Renal pelvis (tissue), 4 donors: ENCODE measurements around the gene USH2A. TPM values are rescaled to one million over a fixed set of nuclear protein-coding genes. Genes with fewer than 3 reads are reported as not detected.

Experiments used
- DNase-seq: peaks from one replicate; pipeline ENCODE4 v3.0.0-alpha.2; 2013
- polyA plus RNA-seq, 3 donors: library from polyadenylated mRNA; unstranded; fragments of 120-200 nt; gene quantifications; one replicate each; pipeline ENCODE4 v1.2.1, GENCODE V29; 2013; ENCODE audit not compliant: insufficient read length in 3 of 3

USH2A gene
- polyA plus RNA-seq, 3 donors, result 0.07 to 0.37 (median 0.31) TPM

- DNase-seq, result no peak
Measured at GRCh38 chr1:215645861-215646260, 777.4 kb downstream of the USH2A start.

DNA sequence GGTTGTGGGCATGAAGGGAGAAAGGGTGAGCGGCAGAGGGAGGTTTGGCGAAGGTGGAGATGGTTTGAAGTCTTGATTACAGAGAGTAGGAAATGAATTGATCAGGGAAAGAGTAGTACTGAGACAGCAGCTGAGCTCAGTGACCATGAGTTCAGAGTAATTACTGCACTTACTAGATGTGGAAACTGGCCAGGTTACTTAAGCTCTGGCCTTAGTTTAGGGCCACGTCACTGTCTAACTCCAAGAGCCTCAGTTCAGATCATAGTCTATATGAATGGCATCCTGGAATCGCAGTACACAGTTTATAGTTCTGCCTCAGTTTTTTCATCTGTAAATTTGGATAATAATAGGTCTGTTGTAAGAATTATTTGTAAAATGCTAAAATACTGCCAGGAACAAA, 778.1 kb downstream of the USH2A start:
- no peak for DNase-seq

- no peak for DNase-seq
Measured at GRCh38 chr1:215643592-215644321, 779.5 kb downstream of the USH2A start.

GRCh38 chr1:215640429-215641148, 782.7 kb downstream of the USH2A start:
- DNase-seq, result no peak

DNA sequence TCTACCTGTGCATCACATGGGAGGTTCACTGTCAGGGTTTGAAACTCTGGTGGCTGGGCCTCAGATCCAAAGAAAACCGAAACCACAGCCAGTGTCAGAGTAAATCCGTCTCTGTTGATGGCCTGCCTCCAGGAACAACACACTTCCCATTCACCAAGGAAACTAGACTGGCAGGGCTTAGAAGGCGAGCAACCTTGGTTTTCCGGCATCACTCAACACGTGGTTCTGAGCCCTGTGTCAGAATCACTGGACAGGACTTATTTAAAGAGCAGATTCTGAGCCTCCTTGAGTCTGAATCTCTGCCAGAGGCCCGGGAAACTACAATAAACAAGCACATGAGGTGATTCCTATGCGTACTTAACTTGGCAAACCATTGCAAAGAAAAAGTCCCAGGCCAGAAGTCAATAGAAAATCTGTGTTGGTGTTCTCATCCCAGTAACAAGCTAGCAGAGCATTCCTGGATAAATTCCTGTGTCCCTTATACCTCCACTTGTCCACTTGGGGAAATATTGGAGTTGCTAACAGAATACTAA, 786.1 kb downstream of the USH2A start:
- DNase-seq, result no peak

DNA sequence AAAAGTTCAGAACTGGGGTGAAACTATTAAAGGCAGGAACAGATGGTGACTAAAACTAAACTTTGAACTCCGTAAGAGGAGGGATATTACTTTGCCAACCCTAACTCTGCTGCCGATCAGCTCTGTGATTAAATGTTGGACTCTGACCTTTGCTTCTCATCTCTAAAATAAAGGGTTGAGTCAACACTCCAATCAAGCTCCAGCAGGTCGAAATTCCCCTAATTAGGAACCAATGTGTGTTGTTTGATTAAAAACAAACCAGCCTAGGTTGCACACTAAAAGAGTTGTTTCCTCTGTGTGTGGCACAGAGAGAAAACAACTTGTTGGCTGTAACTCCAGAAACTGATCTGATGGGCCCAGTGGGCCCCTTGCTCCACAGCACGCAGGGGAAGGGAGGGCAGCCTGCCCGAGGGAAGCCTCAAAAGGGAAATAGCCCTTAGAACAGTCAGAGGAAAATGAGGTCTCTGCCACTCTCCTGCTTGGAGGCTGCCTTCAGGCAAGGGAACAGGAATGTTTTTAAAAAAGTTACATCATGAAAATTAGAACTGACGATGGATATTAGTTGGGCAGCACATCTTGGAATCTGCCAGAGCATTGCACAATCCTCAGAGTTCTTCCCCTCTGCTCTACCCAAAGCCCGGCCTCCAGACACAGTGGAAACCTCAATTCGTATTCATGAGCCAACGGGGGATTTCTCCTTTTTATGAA, 786.8 kb downstream of the USH2A start:
- DNase-seq, result no peak

DNA sequence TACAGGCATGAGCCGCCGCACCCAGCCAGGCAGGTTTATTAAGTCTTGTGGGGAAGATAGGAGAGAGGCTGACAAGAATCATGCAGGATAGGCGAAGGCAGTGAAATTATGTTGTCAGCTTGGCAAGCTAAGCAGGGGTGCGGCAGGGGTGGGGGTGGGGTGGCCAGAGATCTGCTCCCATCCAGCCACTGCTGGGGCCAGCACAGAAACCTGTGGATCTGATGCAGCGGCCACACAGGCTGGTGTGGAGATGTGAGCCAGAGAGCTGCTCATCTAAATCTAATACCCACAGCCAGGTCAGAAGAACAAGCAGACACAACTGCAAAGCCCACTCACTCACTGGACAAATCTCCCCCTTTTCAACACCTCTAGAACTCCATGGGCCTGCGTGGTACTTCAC, 787.4 kb downstream of the USH2A start:
- DNase-seq, result no peak

- DNase-seq, result no peak
Measured at GRCh38 chr1:215631489-215631888, 791.8 kb downstream of the USH2A start.

- peak; percentile 9 for DNase-seq
Measured at GRCh38 chr1:215631040-215631439, 792.2 kb downstream of the USH2A start.

DNA sequence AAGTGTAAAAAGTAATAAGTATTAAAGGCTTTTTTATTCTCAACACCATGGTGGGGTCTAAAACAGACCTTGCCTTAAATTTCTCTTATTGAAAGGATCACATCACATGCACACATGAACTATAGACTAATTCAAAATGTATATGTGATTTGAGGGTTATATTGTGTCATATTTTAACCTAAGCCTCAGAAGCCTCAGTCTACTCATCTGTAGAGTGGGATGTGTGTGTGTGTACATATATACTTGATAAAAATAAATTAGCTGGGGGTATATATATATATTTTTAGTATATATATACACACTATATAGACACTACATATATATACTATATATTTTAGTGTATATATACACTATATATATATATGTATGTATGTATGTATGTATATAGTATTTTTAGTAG, 797.3 kb downstream of the USH2A start:
- DNase-seq, result no peak

DNA sequence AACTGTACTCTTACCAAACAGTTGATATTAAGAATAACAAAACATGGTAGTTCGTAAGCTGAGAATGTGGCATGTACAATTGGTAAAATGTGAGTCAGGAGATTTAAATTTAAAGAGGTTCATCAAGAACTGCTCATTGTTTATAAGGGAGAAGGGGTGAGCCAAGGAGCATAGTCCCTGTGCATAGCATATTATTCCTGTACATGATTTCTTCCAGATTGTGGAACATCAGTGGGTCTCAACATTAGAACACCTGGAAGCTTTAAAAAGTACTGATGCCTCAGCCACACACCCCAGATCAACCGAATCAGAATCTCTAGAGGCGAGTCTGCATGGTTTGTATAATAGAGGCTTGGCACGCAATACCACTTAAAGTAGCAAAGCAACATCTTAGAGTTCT, 800.1 kb downstream of the USH2A start:
- no peak for DNase-seq

DNA sequence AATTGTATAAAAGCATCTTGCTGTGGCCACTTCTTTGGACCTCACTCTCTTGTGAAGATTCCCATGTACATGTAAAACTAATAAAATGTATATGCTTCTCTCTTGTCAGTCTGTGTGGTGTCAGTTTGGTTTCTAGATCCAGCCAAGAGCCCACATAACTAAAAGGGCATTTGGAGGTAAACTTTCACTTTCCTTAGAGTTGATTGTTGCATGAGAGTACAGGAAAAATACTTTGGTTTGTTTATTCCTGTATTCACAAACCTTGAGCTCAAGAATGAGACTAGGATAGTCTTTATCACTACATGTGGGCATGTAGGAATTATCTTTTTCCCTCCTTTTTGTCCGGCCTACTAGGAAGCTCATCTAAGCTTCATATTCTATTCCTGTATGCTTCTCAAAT, 805.3 kb downstream of the USH2A start:
- no peak for DNase-seq

DNA sequence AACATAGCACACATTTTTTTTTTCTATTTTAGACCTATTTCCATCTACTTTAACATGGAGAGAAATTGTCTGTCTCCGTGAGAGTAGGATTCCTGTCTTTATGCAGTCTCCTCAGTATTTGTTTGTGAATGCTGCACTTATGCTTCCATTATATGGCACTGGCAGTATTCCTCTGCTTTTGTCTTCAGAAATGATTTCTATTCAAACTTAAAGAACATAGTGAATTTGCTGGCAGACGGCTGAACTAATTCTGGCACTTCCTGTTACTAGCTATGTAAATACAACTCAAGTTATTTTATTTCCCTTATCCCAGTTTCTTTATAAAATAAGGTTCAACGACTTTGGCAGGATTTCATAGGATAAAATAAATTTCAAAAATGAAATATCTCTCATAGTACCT, 810.9 kb downstream of the USH2A start:
- DNase-seq, result no peak

- no peak for DNase-seq
Measured at GRCh38 chr1:215608646-215609045, 814.6 kb downstream of the USH2A start.

DNA sequence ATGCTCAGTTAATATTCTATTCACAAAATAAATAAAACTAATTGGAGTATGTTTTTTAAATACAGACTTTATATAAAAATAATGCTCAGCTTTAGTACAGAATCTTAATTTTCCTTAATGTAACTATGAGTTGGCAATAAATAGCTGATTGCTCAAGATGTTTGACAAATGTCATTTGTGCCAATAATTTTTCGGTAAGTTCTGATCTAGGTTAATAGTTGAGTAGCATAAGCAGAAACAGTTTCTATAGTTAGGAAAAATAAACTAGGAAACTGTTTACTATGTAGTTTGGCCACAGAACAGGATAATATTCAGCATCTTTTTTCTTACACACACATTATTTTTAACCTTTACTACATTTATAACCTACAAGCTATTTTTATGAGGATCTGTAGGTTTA, 815.8 kb downstream of the USH2A start:
- DNase-seq, result no peak

GRCh38 chr1:215606564-215607168, 816.6 kb downstream of the USH2A start:
- DNase-seq, result no peak

GRCh38 chr1:215606036-215606435, 817.2 kb downstream of the USH2A start:
- no peak for DNase-seq

DNA sequence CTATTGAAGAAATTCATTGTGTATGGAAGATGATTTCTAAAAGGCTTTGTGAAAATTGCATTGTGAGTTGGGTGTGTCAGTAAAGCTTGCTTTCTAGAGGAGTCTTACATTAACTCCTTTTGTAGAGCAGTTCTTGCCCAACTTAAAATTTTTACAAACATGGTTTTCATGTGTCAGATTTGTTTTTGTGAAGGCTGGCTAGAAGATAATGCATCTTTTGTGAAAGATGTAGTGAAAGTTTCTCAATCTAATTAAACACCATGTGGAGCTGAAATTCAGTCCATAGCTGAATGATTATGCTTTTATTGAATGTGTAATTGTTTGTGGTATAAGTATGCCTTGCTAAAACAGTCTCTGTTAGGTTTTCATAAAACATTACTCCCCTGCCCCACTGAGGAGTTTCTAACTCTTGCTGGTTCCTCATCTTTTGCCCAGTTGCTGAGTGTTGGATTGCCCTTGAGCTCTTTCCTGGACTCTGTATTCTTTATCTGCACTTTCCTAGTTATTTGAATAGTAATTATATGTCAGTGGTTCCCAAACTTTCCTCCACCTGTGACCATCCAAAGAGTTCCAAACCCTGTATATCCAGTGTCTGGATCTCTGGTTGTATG, 818.1 kb downstream of the USH2A start:
- DNase-seq, result no peak

DNA sequence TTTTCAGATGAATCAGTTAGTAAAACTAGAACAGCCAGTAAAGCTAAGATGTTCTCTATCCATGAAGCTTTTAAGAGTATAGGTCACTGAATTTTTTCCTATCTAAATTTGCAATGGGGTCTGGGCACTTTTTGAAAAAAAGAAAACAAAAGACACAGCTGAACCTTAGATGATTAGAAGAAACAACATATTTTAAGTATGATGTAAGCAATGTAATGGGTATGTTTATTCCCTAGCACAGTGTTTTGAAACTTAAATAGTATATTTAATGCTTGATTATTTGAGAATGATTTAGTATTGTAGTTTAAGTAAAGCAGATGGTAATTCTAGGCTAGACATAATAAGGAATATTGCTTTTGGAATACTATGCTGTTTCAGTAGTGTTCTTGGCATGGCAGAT, 819.9 kb downstream of the USH2A start:
- DNase-seq, result no peak

GRCh38 chr1:215601276-215601675, 822.0 kb downstream of the USH2A start:
- DNase-seq, result no peak

GRCh38 chr1:215600867-215601266, 822.4 kb downstream of the USH2A start:
- DNase-seq, result no peak

DNA sequence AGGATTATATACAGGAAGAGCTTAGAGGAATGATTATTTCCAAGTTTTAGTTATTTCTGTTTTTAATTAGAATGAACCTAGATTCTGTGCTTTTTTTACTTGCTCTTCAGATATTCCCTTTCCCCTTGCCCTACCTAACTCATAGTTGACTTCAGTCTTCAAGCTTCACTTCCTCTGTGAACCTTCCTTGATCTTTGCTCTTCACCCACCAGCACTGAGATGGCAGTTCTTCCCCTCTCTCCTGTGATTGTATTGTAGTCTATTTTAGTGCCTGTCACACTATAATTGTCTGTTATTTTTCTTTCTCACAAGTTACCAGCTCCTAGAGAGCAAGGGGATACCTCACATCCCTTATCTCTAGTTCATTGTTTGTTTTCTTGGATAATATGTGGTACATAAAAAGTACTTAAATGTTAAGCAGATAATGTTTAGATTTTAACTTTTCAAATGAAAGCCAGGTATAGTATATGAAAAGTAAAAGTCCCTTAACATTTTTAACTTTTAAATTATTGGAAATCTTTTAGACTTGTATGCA, 822.9 kb downstream of the USH2A start:
- DNase-seq, result no peak
